ENCODE results near the gene CKAP5. TPM values are rescaled to one million over a fixed set of nuclear protein-coding genes. Genes with fewer than 3 reads are reported as not detected.

The CKAP5 gene
- polyA plus RNA-seq, 1 experiment = 84.0 TPM

- no peaks in the 10 kb centered on the region for H3K36me3 ChIP-seq (ENCODE audit: control insufficient read depth, insufficient read depth, low read length)
- H3K4me3 ChIP-seq (ENCODE audit: low read depth, low read length) = no peak overlapping the region
- no peak for DNase-seq (ENCODE audit: low read depth)
- POLR2A ChIA-PET = no interaction called here
- H3K27me3 ChIP-seq (ENCODE audit: control insufficient read depth, insufficient read depth, low read length) = no peaks in the 10 kb centered on the region
- CTCF ChIA-PET = interaction anchor here (0.8 to 2.2 kb wide), 2 partner anchors 139 to 284 kb away, joined by 3 to 11 read pairs; no protein-coding TSS in a partner anchor
- TF ChIP-seq, protein P1, sequence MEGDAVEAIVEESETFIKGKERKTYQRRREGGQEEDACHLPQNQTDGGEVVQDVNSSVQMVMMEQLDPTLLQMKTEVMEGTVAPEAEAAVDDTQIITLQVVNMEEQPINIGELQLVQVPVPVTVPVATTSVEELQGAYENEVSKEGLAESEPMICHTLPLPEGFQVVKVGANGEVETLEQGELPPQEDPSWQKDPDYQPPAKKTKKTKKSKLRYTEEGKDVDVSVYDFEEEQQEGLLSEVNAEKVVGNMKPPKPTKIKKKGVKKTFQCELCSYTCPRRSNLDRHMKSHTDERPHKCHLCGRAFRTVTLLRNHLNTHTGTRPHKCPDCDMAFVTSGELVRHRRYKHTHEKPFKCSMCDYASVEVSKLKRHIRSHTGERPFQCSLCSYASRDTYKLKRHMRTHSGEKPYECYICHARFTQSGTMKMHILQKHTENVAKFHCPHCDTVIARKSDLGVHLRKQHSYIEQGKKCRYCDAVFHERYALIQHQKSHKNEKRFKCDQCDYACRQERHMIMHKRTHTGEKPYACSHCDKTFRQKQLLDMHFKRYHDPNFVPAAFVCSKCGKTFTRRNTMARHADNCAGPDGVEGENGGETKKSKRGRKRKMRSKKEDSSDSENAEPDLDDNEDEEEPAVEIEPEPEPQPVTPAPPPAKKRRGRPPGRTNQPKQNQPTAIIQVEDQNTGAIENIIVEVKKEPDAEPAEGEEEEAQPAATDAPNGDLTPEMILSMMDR (IDR thresholded peaks at IDR 0.05; ENCODE audit: insufficient read depth, low read depth, low read length) = no peak
Observed at GRCh38 chr11:46868912-46869311, 22.8 kb upstream of the CKAP5 start.

- Histone ChIP-seq H3K4me3 (ENCODE audit: low read depth, low read length) (no peak overlapping the region), H3K36me3 (ENCODE audit: control insufficient read depth, insufficient read depth, low read length) (no peaks in the 10 kb centered on the region), H3K27me3 (ENCODE audit: control insufficient read depth, insufficient read depth, low read length) (no peaks in the 10 kb centered on the region)
- peak; percentile 49 for DNase-seq (ENCODE audit: low read depth)
- ChIA-PET POLR2A (interaction anchor here (0.5 kb wide), 1 partner anchor 654 kb away, joined by 3 read pairs; no protein-coding TSS in a partner anchor), CTCF (interaction anchor here (1.0 to 1.2 kb wide), 2 partner anchors 31 to 297 kb away, joined by 3 to 4 read pairs; no protein-coding TSS in a partner anchor)
- TF ChIP-seq, protein P1 (IDR thresholded peaks at IDR 0.05; ENCODE audit: insufficient read depth, low read depth, low read length) = no peak
Observed at GRCh38 chr11:46865340-46865739, 19.3 kb upstream of the CKAP5 start.

GRCh38 chr11:46860218-46860617, 14.1 kb upstream of the CKAP5 start:
- no peak for DNase-seq (ENCODE audit: low read depth)
- Histone ChIP-seq H3K36me3 (ENCODE audit: control insufficient read depth, insufficient read depth, low read length) (no peaks in the 10 kb centered on the region), H3K27me3 (ENCODE audit: control insufficient read depth, insufficient read depth, low read length) (no peaks in the 10 kb centered on the region), H3K4me3 (ENCODE audit: low read depth, low read length) (no peak overlapping the region)
- CTCF ChIA-PET = interaction anchor here (0.9 kb wide), 1 partner anchor 293 kb away, joined by 3 read pairs; no protein-coding TSS in a partner anchor
- TF ChIP-seq, protein P1 (IDR thresholded peaks at IDR 0.05; ENCODE audit: insufficient read depth, low read depth, low read length) = no peak
- POLR2A ChIA-PET = no interaction called here

- ChIA-PET POLR2A (no interaction called here), CTCF (no interaction called here)
- no peak overlapping the region for H3K4me3 ChIP-seq (ENCODE audit: low read depth, low read length)
- no peaks in the 10 kb centered on the region for H3K27me3 ChIP-seq (ENCODE audit: control insufficient read depth, insufficient read depth, low read length)
- no peaks in the 10 kb centered on the region for H3K36me3 ChIP-seq (ENCODE audit: control insufficient read depth, insufficient read depth, low read length)
- TF ChIP-seq, protein P1 (IDR thresholded peaks at IDR 0.05; ENCODE audit: insufficient read depth, low read depth, low read length) = no peak
- DNase-seq (ENCODE audit: low read depth) = no peak
Observed at GRCh38 chr11:46858920-46859546, 13.0 kb upstream of the CKAP5 start.

GRCh38 chr11:46857666-46858065, 11.6 kb upstream of the CKAP5 start:
- ChIA-PET POLR2A (no interaction called here), CTCF (interaction anchor here (1.2 kb wide), 1 partner anchor 11 kb away, joined by 5 read pairs; the partner anchor contains the start of gene CKAP5)
- Histone ChIP-seq H3K4me3 (ENCODE audit: low read depth, low read length) (no peak overlapping the region), H3K27me3 (ENCODE audit: control insufficient read depth, insufficient read depth, low read length) (no peaks in the 10 kb centered on the region), H3K36me3 (ENCODE audit: control insufficient read depth, insufficient read depth, low read length) (no peaks in the 10 kb centered on the region)
- TF ChIP-seq, protein P1 (IDR thresholded peaks at IDR 0.05; ENCODE audit: insufficient read depth, low read depth, low read length) = no peak
- no peak for DNase-seq (ENCODE audit: low read depth)
